Measurements from ENCODE around the gene TLR1.

Gene TLR1

GRCh38 chr4:38804654-38805295 is at the start of gene TLR1:
TLR1 (minus strand) TSS chr4:38804791; CDS start chr4:38798831, 5,960 bp downstream.
- H3K27ac ChIP-seq: peak within 1 kb of the TSS; percentile 80 to 94 (median 88)
- peak within 1 kb of the TSS; percentile 70 to 93 (median 82) for H3K9ac ChIP-seq
- peaks cover 27 to 55% (median 31%) of the 10 kb centered on the region in 10 experiments for H3K4me1 ChIP-seq
- peak within 1 kb of the TSS; percentile 51 to 72 (median 64) for H3K4me3 ChIP-seq
- H3K4me2 ChIP-seq: peak within 1 kb of the TSS; percentile 68 to 98 (median 86)
- H4K20me1 ChIP-seq: no peaks in the 10 kb centered on the region
- H3K9me3 ChIP-seq (replicated peaks in 1 of 11): peaks cover 33 to 47% (median 44%) of the 10 kb centered on the region in 11 experiments
- H3K27me3 ChIP-seq: no peaks in the 10 kb centered on the region
- H3K36me3 ChIP-seq: peaks cover 34 to 38% (median 36%) of the 10 kb centered on the region in 11 experiments
- no peak for TF ChIP-seq Cebpa-rat (IDR thresholded peaks at IDR 0.05)

GRCh38 chr4:38846015-38846414 is 41.4 kb upstream of the TLR1 start:
- TF ChIP-seq Cebpa-rat (IDR thresholded peaks at IDR 0.05): no peak
- Histone ChIP-seq H3K27me3 (peaks cover 0 to 25% (median 0%) of the 10 kb centered on the region in 11 experiments; a peak in 3 of 22 replicates), H3K4me2 (no peak overlapping the region), H3K9ac (no peak overlapping the region), H3K36me3 (peaks cover 0 to 62% (median 0%) of the 10 kb centered on the region in 11 experiments; a peak in 7 of 22 replicates), H3K27ac (no peak overlapping the region), H4K20me1 (peaks cover 0 to 31% (median 0%) of the 10 kb centered on the region in 11 experiments; a peak in 4 of 22 replicates), H3K9me3 (replicated peaks in 1 of 11) (peaks cover 29 to 60% (median 37%) of the 10 kb centered on the region in 11 experiments), H3K4me3 (no peak overlapping the region), H3K4me1 (no peaks in the 10 kb centered on the region)

GRCh38 chr4:38842994-38843393 is 38.4 kb upstream of the TLR1 start:
- Histone ChIP-seq H3K27me3 (peaks cover 0 to 40% (median 0%) of the 10 kb centered on the region in 11 experiments; a peak in 3 of 22 replicates), H3K4me2 (no peak overlapping the region), H3K4me1 (peaks cover 5 to 10% (median 6%) of the 10 kb centered on the region in 10 experiments; a peak in 14 of 20 replicates), H4K20me1 (peaks cover 0 to 42% (median 0%) of the 10 kb centered on the region in 11 experiments; a peak in 4 of 22 replicates), H3K36me3 (peaks cover 0 to 72% (median 0%) of the 10 kb centered on the region in 11 experiments; a peak in 7 of 22 replicates), H3K9ac (no peak overlapping the region), H3K4me3 (no peak overlapping the region), H3K27ac (no peak overlapping the region), H3K9me3 (replicated peaks in 1 of 11) (peaks cover 21 to 48% (median 33%) of the 10 kb centered on the region in 11 experiments)
- no peak for TF ChIP-seq Cebpa-rat (IDR thresholded peaks at IDR 0.05)

GRCh38 chr4:38837849-38838248 is 33.3 kb upstream of the TLR1 start:
- Histone ChIP-seq H3K9ac (no peak overlapping the region), H3K4me1 (peaks cover 5 to 23% (median 13%) of the 10 kb centered on the region in 10 experiments; a peak in 14 of 20 replicates), H4K20me1 (peaks cover 0 to 43% (median 0%) of the 10 kb centered on the region in 11 experiments; a peak in 4 of 22 replicates), H3K27me3 (peaks cover 0 to 46% (median 0%) of the 10 kb centered on the region in 11 experiments; a peak in 5 of 22 replicates), H3K27ac (no peak overlapping the region), H3K36me3 (peaks cover 0 to 62% (median 0%) of the 10 kb centered on the region in 11 experiments; a peak in 8 of 22 replicates), H3K9me3 (replicated peaks in 1 of 11) (peaks cover 28 to 71% (median 47%) of the 10 kb centered on the region in 11 experiments), H3K4me3 (no peak overlapping the region), H3K4me2 (peak overlapping the region in 8 of 11 experiments; percentile 1 to 80 (median 35); a peak in 11 of 22 replicates)
- no peak for TF ChIP-seq Cebpa-rat (IDR thresholded peaks at IDR 0.05)

- no peak overlapping the region for H3K27ac ChIP-seq
- no peak for TF ChIP-seq Cebpa-rat (IDR thresholded peaks at IDR 0.05)
- H3K9ac ChIP-seq: no peak overlapping the region
- peaks cover 0 to 43% (median 0%) of the 10 kb centered on the region in 11 experiments; a peak in 5 of 22 replicates for H3K27me3 ChIP-seq
- peaks cover 33 to 72% (median 52%) of the 10 kb centered on the region in 11 experiments for H3K9me3 ChIP-seq (replicated peaks in 1 of 11)
- H4K20me1 ChIP-seq: peaks cover 0 to 43% (median 0%) of the 10 kb centered on the region in 11 experiments; a peak in 4 of 22 replicates
- H3K36me3 ChIP-seq: peaks cover 0 to 62% (median 0%) of the 10 kb centered on the region in 11 experiments; a peak in 8 of 22 replicates
- H3K4me3 ChIP-seq: no peak overlapping the region
- peak overlapping the region in 7 of 11 experiments; percentile 1 to 80 (median 38); a peak in 8 of 22 replicates for H3K4me2 ChIP-seq
- H3K4me1 ChIP-seq: peaks cover 5 to 28% (median 13%) of the 10 kb centered on the region in 10 experiments; a peak in 14 of 20 replicates
Observed at GRCh38 chr4:38837334-38837733, 32.7 kb upstream of the TLR1 start.

- Histone ChIP-seq H3K4me1 (peaks cover 5 to 29% (median 13%) of the 10 kb centered on the region in 10 experiments; a peak in 14 of 20 replicates), H4K20me1 (peaks cover 0 to 50% (median 0%) of the 10 kb centered on the region in 11 experiments; a peak in 4 of 22 replicates), H3K9ac (no peak overlapping the region), H3K27me3 (peaks cover 0 to 21% (median 0%) of the 10 kb centered on the region in 11 experiments; a peak in 5 of 22 replicates), H3K36me3 (peaks cover 0 to 60% (median 0%) of the 10 kb centered on the region in 11 experiments; a peak in 8 of 22 replicates), H3K9me3 (replicated peaks in 1 of 11) (peaks cover 36 to 70% (median 52%) of the 10 kb centered on the region in 11 experiments), H3K27ac (no peak overlapping the region), H3K4me2 (no peak overlapping the region), H3K4me3 (no peak overlapping the region)
- TF ChIP-seq Cebpa-rat (IDR thresholded peaks at IDR 0.05): no peak
Observed at GRCh38 chr4:38834570-38834969, 30.0 kb upstream of the TLR1 start.

- Histone ChIP-seq H3K27ac (no peak overlapping the region), H3K4me2 (peak overlapping the region in 2 of 11 experiments; percentile 35 to 54; a peak in 4 of 22 replicates), H3K9me3 (replicated peaks in 1 of 11) (peaks cover 36 to 61% (median 49%) of the 10 kb centered on the region in 11 experiments), H3K9ac (no peak overlapping the region), H3K27me3 (peaks cover 0 to 18% (median 0%) of the 10 kb centered on the region in 11 experiments; a peak in 5 of 22 replicates), H3K4me1 (peaks cover 0 to 21% (median 6%) of the 10 kb centered on the region in 10 experiments; a peak in 10 of 20 replicates), H3K36me3 (peaks cover 0 to 74% (median 0%) of the 10 kb centered on the region in 11 experiments; a peak in 8 of 22 replicates), H3K4me3 (no peak overlapping the region), H4K20me1 (peaks cover 0 to 47% (median 0%) of the 10 kb centered on the region in 11 experiments; a peak in 4 of 22 replicates)
- no peak for TF ChIP-seq Cebpa-rat (IDR thresholded peaks at IDR 0.05)
Observed at GRCh38 chr4:38832624-38833528, 28.3 kb upstream of the TLR1 start.

GRCh38 chr4:38832206-38832605 is 27.6 kb upstream of the TLR1 start:
- peaks cover 0 to 18% (median 0%) of the 10 kb centered on the region in 11 experiments; a peak in 5 of 22 replicates for H3K27me3 ChIP-seq
- peaks cover 0 to 80% (median 0%) of the 10 kb centered on the region in 11 experiments; a peak in 8 of 22 replicates for H3K36me3 ChIP-seq
- H3K27ac ChIP-seq: no peak overlapping the region
- peaks cover 0 to 41% (median 0%) of the 10 kb centered on the region in 11 experiments; a peak in 4 of 22 replicates for H4K20me1 ChIP-seq
- no peak overlapping the region for H3K4me3 ChIP-seq
- peaks cover 0 to 15% (median 0%) of the 10 kb centered on the region in 10 experiments; a peak in 8 of 20 replicates for H3K4me1 ChIP-seq
- H3K4me2 ChIP-seq: peak overlapping the region in 2 of 11 experiments; percentile 35 to 54; a peak in 4 of 22 replicates
- no peak overlapping the region for H3K9ac ChIP-seq
- no peak for TF ChIP-seq Cebpa-rat (IDR thresholded peaks at IDR 0.05)
- H3K9me3 ChIP-seq (replicated peaks in 1 of 11): peaks cover 30 to 62% (median 48%) of the 10 kb centered on the region in 11 experiments

Data from BLaER1 treated with 17β-estradiol and CSF1 and Interleukin-3, amounts not matched to agents 10 nM and 100 nM (cell line).